CD4-positive, CD25-positive, alpha-beta regulatory T cell (primary cell): ENCODE results near the gene MEI4. TPM values are rescaled to one million over a fixed set of nuclear protein-coding genes. Genes with fewer than 3 reads are reported as not detected.
"Not testable (repeated sequence)": the region's sequence is repeated elsewhere in the genome, so short reads cannot be mapped to it uniquely, and the experiment has no call there.

Source experiments
- ATAC-seq, 2 donors: fragments of 150-1000 bp; cut with Tn5 transposase; one replicate each; pipeline ENCODE4 v1.10.0; 2021; ENCODE audit warnings: low read depth in 2 of 2, moderate number of reproducible peaks in 2 of 2, moderate library complexity in 1 of 2
- DNase-seq, 3 donors: peaks; one replicate each; pipeline versions ENCODE4 v3.0.0 to v3.0.0-alpha.2; 2012 to 2022; ENCODE audit warnings: mixed read lengths in 1 of 3
- H3K27ac ChIP-seq: one replicate; pipeline ENCODE4 v1.7.0; 2013; ENCODE audit warnings: mild to moderate bottlenecking, low read length; ENCODE audit not compliant: insufficient read depth, poor library complexity, severe bottlenecking
- H3K27me3 ChIP-seq: one replicate; pipeline ENCODE4 v1.7.0; 2013; ENCODE audit warnings: low read length; ENCODE audit not compliant: control insufficient read depth, insufficient read depth
- H3K36me3 ChIP-seq: one replicate; pipeline ENCODE4 v1.7.0; 2013; ENCODE audit warnings: mild to moderate bottlenecking, low read length, moderate library complexity; ENCODE audit not compliant: control insufficient read depth, insufficient read depth
- H3K4me1 ChIP-seq: 2 replicates; pipeline ENCODE4 v1.7.0; 2013; ENCODE audit warnings: mild to moderate bottlenecking, low read length; ENCODE audit not compliant: insufficient read depth, control insufficient read depth, poor library complexity, severe bottlenecking
- H3K4me3 ChIP-seq: one replicate; pipeline ENCODE4 v1.7.0; 2013; ENCODE audit warnings: low read depth, mild to moderate bottlenecking, low read length, moderate library complexity
- H3K9me3 ChIP-seq, 2 experiments: 1 replicate in 1 of 2; 2 replicates in 1 of 2; pipeline ENCODE4 v1.7.0; 2013; ENCODE audit warnings: low read length in 2 of 2, mild to moderate bottlenecking in 1 of 2, moderate library complexity in 1 of 2; ENCODE audit not compliant: control insufficient read depth in 2 of 2
- H3K27ac Mint-ChIP-seq, 3 donors: one replicate each; pipeline ENCODE4 v1.8.0; 2020 to 2022; ENCODE audit warnings: mild to moderate bottlenecking in 3 of 3, mixed read lengths in 3 of 3, moderate library complexity in 2 of 3
- H3K27me3 Mint-ChIP-seq: one replicate; pipeline ENCODE4 v1.8.0; 2022; ENCODE audit warnings: mild to moderate bottlenecking, mixed read lengths
- H3K36me3 Mint-ChIP-seq: one replicate; pipeline ENCODE4 v1.8.0; 2020; ENCODE audit warnings: mixed read lengths
- H3K4me1 Mint-ChIP-seq, 4 donors: one replicate each; pipeline ENCODE4 v1.8.0; 2020 to 2022; ENCODE audit warnings: mixed read lengths in 4 of 4, mild to moderate bottlenecking in 1 of 4
- H3K4me3 Mint-ChIP-seq, 4 donors: one replicate each; pipeline ENCODE4 v1.8.0; 2020 to 2022; ENCODE audit warnings: mild to moderate bottlenecking in 4 of 4, mixed read lengths in 4 of 4, moderate library complexity in 3 of 4
- H3K9me3 Mint-ChIP-seq, 7 donors: one replicate each; pipeline ENCODE4 v1.8.0; 2020 to 2022; ENCODE audit warnings: mixed read lengths in 7 of 7, mild to moderate bottlenecking in 3 of 7, moderate library complexity in 2 of 7
- polyA plus RNA-seq, 4 donors: library from polyadenylated mRNA; unstranded; fragments of 300-500 nt; fragmentation: Illumina TruSeq; gene quantifications; one replicate each; pipeline ENCODE4 v1.2.3, GENCODE V29; 2021
- total RNA-seq: library from RNA; stranded (reverse); gene quantifications from one replicate; pipeline ENCODE4 v1.2.3, GENCODE V29; 2022

The MEI4 gene
- total and polyA plus RNA-seq, 5 donors from 2014 or later = not detected

DNA sequence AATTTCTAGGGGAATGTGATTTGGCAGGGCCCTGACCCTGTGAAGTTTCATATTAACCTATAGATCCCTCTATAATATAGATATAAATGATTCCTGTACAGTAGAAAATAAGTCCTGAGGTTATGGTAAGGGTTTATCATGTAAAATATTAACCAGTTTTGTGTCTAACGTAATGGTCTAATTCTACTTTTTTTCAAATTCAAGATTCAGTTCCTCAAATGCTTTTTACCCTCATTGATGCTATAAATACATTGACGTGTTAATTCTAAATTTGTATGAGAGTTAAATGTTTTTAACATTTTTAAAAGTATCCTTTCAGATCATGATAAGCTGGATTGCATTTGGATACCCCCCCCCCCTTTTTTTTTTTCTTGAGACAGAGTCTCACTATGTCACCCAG, 169.4 kb downstream of the MEI4 start:
- Histone ChIP-seq H3K27ac (no peak overlapping the region), H3K36me3 (no peaks in the 10 kb centered on the region), H3K9me3 (no peaks in the 10 kb centered on the region), H3K27me3 (no peaks in the 10 kb centered on the region), H3K4me3 (no peak overlapping the region), H3K4me1 (no peaks in the 10 kb centered on the region)
- no peak overlapping the region for H3K4me3 Mint-ChIP-seq
- H3K27ac Mint-ChIP-seq = no peak overlapping the region
- H3K4me1 Mint-ChIP-seq = no peaks in the 10 kb centered on the region
- no peak for ATAC-seq
- H3K9me3 Mint-ChIP-seq = peaks cover 0 to 5% (median 1%) of the 10 kb centered on the region in 7 donors
- no peaks in the 10 kb centered on the region for H3K36me3 Mint-ChIP-seq
- no peak for DNase-seq
- no peaks in the 10 kb centered on the region for H3K27me3 Mint-ChIP-seq

DNA sequence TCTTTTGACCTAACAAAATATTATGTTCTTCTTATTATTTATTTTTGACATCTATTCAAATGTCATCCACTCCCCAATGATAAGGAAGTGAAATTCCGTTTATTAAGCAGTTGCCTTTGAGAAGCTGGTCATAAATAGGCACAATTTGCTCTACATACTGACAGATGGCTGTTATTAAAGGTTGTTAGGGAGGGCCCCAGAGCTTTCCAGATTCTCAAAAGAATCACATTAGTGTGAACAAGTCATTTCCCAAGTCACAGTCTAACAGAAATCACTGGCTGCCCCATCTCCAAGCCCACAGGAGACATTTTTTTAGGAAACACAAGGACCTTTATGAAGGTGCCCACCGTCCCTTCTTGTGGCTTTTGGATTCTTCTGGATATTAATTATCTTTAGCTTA, 172.4 kb downstream of the MEI4 start:
- Mint-ChIP-seq H3K4me3 (no peak overlapping the region), H3K27me3 (no peaks in the 10 kb centered on the region), H3K36me3 (no peaks in the 10 kb centered on the region), H3K9me3 (peaks cover 0 to 4% (median 1%) of the 10 kb centered on the region in 7 donors), H3K27ac (no peak overlapping the region), H3K4me1 (no peaks in the 10 kb centered on the region)
- ATAC-seq (no peak), DNase-seq (no peak)
- Histone ChIP-seq H3K27me3 (no peaks in the 10 kb centered on the region), H3K27ac (no peak overlapping the region), H3K4me3 (no peak overlapping the region), H3K4me1 (no peaks in the 10 kb centered on the region), H3K9me3 (no peaks in the 10 kb centered on the region), H3K36me3 (no peaks in the 10 kb centered on the region)

DNA sequence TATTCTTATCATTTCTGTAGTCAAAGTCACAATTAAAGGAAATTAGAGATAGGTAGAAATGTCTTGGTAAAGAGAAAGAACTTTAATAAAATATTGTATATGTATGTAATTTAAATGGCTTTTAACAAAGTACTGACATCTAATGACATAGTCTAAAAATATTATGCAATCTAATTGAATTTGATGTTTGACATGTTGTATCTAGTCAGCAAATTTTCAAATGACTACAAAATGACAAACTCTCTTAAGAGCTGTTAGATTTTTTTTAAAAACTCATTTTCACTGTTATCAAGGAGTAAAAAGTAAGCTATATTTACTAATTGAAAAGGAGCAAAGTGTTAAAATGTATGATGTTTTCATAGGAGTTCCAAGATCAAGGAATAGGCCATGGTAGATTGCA, 176.9 kb downstream of the MEI4 start:
- Histone ChIP-seq H3K27ac (no peak overlapping the region), H3K9me3 (no peaks in the 10 kb centered on the region), H3K36me3 (no peaks in the 10 kb centered on the region), H3K4me1 (no peaks in the 10 kb centered on the region), H3K4me3 (no peak overlapping the region), H3K27me3 (no peaks in the 10 kb centered on the region)
- H3K27me3 Mint-ChIP-seq = no peaks in the 10 kb centered on the region
- no peak for DNase-seq
- no peak for ATAC-seq
- no peaks in the 10 kb centered on the region for H3K4me1 Mint-ChIP-seq
- H3K36me3 Mint-ChIP-seq = no peaks in the 10 kb centered on the region
- H3K27ac Mint-ChIP-seq = no peak overlapping the region
- no peak overlapping the region for H3K4me3 Mint-ChIP-seq
- H3K9me3 Mint-ChIP-seq = peaks cover 0 to 13% (median 3%) of the 10 kb centered on the region in 7 donors

DNA sequence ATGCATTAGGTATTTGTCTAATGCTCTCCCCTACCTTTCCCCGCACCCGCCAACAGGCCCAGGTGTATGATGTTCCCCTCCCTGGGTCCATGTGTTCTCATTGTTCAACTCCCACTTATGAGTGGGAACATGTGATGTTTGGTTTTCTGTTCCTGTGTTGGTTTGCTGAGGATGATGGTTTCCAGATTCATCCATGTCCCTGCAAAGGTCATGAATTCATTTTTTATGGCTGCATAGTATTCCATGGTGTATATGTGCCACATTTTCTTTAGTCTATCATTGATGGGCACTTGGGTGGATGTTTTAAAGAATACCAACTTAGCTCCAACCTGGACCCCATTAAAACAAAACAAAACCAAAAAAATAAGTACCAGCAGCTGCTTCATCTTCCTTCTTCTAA, 180.9 kb downstream of the MEI4 start:
- not testable (repeated sequence) for ATAC-seq, H3K9me3 ChIP-seq, H3K9me3 Mint-ChIP-seq, H3K36me3 ChIP-seq, H3K27me3 ChIP-seq, H3K27ac ChIP-seq, DNase-seq, H3K27me3 Mint-ChIP-seq, H3K4me1 ChIP-seq, H3K4me1 Mint-ChIP-seq, H3K4me3 Mint-ChIP-seq, H3K4me3 ChIP-seq, H3K36me3 Mint-ChIP-seq
- H3K27ac Mint-ChIP-seq = peak overlapping the region in 1 of 3 donors; percentile 26

DNA sequence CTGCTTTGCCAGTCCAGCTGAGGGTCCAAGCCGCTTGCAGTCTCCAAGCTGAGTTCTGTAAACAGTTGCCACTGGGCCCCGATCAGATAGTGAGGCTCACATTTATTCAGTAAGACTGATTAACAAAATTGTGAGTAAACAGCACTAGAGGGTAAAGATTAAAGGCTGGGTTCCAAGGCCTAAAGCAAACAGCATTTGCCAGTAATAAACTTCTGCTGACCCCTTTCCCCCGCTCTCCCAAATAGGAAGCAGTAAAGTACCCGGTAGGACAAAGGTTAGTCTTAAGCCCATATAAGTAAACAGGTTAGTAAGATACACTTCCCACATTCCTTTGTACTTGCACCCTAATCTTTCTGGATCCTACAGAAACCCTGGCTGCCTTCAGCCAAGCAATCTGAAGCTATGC, 181.8 kb downstream of the MEI4 start:
- no peaks in the 10 kb centered on the region for H3K27me3 ChIP-seq
- Mint-ChIP-seq H3K4me3 (no peak overlapping the region), H3K36me3 (no peaks in the 10 kb centered on the region), H3K4me1 (no peaks in the 10 kb centered on the region), H3K27me3 (no peaks in the 10 kb centered on the region), H3K27ac (no peak overlapping the region), H3K9me3 (peaks cover 0 to 9% (median 4%) of the 10 kb centered on the region in 7 donors)
- no peak for DNase-seq
- no peaks in the 10 kb centered on the region for H3K36me3 ChIP-seq
- no peaks in the 10 kb centered on the region for H3K9me3 ChIP-seq
- no peak for ATAC-seq
- no peak overlapping the region for H3K4me3 ChIP-seq
- H3K4me1 ChIP-seq = no peaks in the 10 kb centered on the region
- no peak overlapping the region for H3K27ac ChIP-seq

DNA sequence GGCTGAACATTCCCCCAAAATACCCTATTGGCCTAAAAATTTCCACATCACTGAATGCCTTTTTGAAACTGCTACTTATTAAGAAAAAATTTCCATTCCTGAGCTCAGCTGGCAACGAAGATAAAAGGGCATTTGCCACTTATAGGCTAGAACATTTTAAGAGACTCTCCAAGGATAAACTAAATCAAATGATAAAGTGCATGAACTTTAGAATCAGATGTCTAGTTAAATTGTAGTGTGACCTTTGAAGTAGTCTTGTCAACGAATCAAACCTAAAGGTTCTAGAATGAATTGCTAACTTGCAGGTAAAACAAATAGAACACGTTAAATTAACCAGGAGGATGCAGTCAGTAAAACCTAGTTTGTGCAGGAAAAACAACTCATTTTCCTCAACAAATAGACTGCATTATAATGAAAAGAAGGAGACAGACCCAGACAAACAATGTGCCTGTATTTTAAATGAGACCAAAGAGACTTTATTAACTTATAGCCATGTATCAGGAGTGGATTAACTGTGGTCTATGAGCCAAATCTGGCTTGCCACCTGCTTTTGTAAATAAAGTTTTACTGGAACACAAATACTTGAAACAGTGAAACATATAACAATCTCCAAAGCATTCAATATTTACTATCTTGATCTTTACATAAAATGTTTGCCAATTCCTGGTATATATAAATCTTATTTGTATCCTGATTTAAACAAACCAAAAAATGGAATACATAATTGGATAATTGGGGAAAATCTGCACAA, 184.4 kb downstream of the MEI4 start:
- Mint-ChIP-seq H3K36me3 (no peaks in the 10 kb centered on the region), H3K27ac (no peak overlapping the region), H3K27me3 (no peaks in the 10 kb centered on the region), H3K4me1 (no peaks in the 10 kb centered on the region), H3K9me3 (peaks cover 0 to 9% (median 1%) of the 10 kb centered on the region in 7 donors), H3K4me3 (no peak overlapping the region)
- Histone ChIP-seq H3K36me3 (no peaks in the 10 kb centered on the region), H3K9me3 (no peaks in the 10 kb centered on the region), H3K4me1 (no peaks in the 10 kb centered on the region), H3K4me3 (no peak overlapping the region), H3K27ac (no peak overlapping the region), H3K27me3 (no peaks in the 10 kb centered on the region)
- ATAC-seq (no peak), DNase-seq (no peak)

DNA sequence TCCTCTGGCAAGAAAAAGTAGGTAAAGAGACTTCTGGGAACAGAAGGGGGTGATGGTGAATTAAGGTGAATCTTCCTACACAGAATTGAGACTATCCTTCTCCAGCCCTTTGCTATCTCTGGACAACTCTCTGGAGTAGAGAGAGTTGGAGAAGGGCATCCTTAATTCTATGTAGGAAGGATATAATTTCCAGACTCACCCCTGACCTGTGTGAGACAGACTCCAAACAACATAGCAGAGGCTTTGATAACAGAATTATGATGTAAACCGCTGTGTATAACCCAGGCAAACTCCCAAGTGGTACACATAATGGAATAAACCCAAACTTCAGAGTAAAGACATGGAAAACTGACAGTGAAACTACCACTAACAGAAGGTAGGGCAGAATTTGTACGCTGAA, 186.5 kb downstream of the MEI4 start:
- peaks cover 0 to 9% (median 0%) of the 10 kb centered on the region in 7 donors for H3K9me3 Mint-ChIP-seq
- ATAC-seq (no peak), DNase-seq (no peak)
- Histone ChIP-seq H3K36me3 (no peaks in the 10 kb centered on the region), H3K4me1 (no peaks in the 10 kb centered on the region), H3K27ac (no peak overlapping the region), H3K4me3 (no peak overlapping the region), H3K9me3 (no peaks in the 10 kb centered on the region), H3K27me3 (no peaks in the 10 kb centered on the region)
- no peak overlapping the region for H3K27ac Mint-ChIP-seq
- H3K36me3 Mint-ChIP-seq = no peaks in the 10 kb centered on the region
- H3K27me3 Mint-ChIP-seq = no peaks in the 10 kb centered on the region
- no peak overlapping the region for H3K4me3 Mint-ChIP-seq
- no peaks in the 10 kb centered on the region for H3K4me1 Mint-ChIP-seq

DNA sequence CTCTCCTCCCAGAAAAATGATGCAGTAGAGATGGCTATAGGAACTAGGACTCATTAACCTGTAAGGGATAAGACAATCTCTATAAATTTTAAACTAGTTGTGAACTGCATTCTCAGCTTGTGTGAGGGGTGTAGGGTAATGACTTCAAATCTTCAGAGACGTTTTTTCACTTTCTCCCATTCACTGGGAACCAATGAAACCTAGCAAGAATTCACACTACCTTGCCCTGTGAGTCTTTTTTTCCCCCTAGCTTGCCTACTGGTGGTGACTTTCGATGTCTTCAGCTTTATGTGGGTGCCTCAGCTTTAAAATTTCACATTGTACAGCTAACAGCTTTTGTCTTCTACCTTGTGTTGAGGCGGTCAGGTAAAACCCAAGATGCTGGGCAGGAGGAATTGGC, 192.0 kb downstream of the MEI4 start:
- Mint-ChIP-seq H3K4me1 (no peaks in the 10 kb centered on the region), H3K9me3 (peaks cover 0 to 10% (median 3%) of the 10 kb centered on the region in 7 donors), H3K4me3 (no peak overlapping the region), H3K27me3 (no peaks in the 10 kb centered on the region), H3K27ac (no peak overlapping the region), H3K36me3 (no peaks in the 10 kb centered on the region)
- ATAC-seq (no peak), DNase-seq (no peak)
- Histone ChIP-seq H3K27me3 (no peaks in the 10 kb centered on the region), H3K27ac (no peak overlapping the region), H3K4me1 (no peaks in the 10 kb centered on the region), H3K36me3 (no peaks in the 10 kb centered on the region), H3K9me3 (no peaks in the 10 kb centered on the region), H3K4me3 (no peak overlapping the region)
